Ascending aorta (tissue), 2 donors: ENCODE data around the gene TAS2R1. TPM values are rescaled to one million over a fixed set of nuclear protein-coding genes. Genes with fewer than 3 reads are reported as not detected.

Experiments used
- DNase-seq, 2 donors: peaks; one replicate each; pipeline ENCODE4 v3.0.0-alpha.2; 2019; ENCODE audit warnings: low spot score in 2 of 2
- H3K27ac ChIP-seq, 2 donors: fragments of 200-600 bp; sonication (generic); one replicate each; pipeline ENCODE4 v1.5.1; 2016 to 2017; ENCODE audit warnings: mild to moderate bottlenecking in 1 of 2
- H3K27me3 ChIP-seq: fragments of 200-600 bp; sonication (generic); one replicate; pipeline ENCODE4 v1.5.1; 2017
- H3K36me3 ChIP-seq, 2 donors: fragments of 200-600 bp; sonication (generic); one replicate each; pipeline ENCODE4 v1.5.1; 2016
- H3K4me1 ChIP-seq, 2 donors: fragments of 200-600 bp; sonication (generic); one replicate each; pipeline ENCODE4 v1.5.1; 2016 to 2017; ENCODE audit warnings: mild to moderate bottlenecking in 1 of 2
- H3K4me3 ChIP-seq, 2 donors: fragments of 200-600 bp; sonication (generic); one replicate each; pipeline ENCODE4 v1.5.1; 2016 to 2017; ENCODE audit warnings: mild to moderate bottlenecking in 1 of 2
- H3K9me3 ChIP-seq, 2 donors: fragments of 200-600 bp; sonication (generic); one replicate each; pipeline ENCODE4 v1.5.1; 2016
- intact Hi-C: fragments of 100-400 bp; cut with DNase I; formaldehyde crosslinking; loops from one replicate; pipeline ENCODE4 v1.15.1; 2023
- total RNA-seq: library from RNA; depleted of rRNA; stranded (reverse); fragments of >200 nt; gene quantifications from one replicate; pipeline ENCODE4 v1.1.0, GENCODE V29; 2016
- TF ChIP-seq, protein P1 (sequence below), 3 experiments: fragments of 200-600 bp in 2 of 3; fragments of 450-650 bp in 1 of 3; sonication (generic) in 2 of 3; IDR thresholded peaks; one replicate each; pipeline ENCODE4 v1.5.1; 2016 to 2019; ENCODE audit warnings: antibody characterized with exemption in 3 of 3, mild to moderate bottlenecking in 1 of 3, moderate library complexity in 1 of 3

TAS2R1 gene
- total RNA-seq, 1 donor from 2014 or later = not detected

DNA sequence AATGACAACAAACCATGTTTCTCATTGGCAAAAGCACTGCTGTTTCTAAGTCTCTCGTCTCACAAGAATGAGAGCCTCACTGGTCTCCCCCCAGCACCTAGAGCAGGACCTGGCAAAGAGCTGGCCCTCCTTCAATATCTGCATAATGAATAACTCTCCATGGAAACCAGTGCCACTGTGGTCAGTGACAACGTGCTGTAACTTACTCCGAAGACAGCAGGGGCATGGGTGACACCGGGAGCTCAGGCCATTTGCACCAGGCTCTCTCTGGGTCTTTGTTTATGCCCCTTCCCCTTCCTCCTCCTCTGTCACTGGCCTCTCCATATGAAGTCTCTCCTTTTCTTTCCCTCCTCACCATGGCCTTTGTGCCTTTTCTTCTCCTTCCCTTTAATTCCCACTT, 33.3 kb downstream of the TAS2R1 start:
- TF ChIP-seq, protein P1, sequence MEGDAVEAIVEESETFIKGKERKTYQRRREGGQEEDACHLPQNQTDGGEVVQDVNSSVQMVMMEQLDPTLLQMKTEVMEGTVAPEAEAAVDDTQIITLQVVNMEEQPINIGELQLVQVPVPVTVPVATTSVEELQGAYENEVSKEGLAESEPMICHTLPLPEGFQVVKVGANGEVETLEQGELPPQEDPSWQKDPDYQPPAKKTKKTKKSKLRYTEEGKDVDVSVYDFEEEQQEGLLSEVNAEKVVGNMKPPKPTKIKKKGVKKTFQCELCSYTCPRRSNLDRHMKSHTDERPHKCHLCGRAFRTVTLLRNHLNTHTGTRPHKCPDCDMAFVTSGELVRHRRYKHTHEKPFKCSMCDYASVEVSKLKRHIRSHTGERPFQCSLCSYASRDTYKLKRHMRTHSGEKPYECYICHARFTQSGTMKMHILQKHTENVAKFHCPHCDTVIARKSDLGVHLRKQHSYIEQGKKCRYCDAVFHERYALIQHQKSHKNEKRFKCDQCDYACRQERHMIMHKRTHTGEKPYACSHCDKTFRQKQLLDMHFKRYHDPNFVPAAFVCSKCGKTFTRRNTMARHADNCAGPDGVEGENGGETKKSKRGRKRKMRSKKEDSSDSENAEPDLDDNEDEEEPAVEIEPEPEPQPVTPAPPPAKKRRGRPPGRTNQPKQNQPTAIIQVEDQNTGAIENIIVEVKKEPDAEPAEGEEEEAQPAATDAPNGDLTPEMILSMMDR (IDR thresholded peaks at IDR 0.05) = no peak
- intact Hi-C loops = no loop called here
- DNase-seq = no peak
- Histone ChIP-seq H3K27ac (no peak overlapping the region), H3K9me3 (no peaks in the 10 kb centered on the region), H3K27me3 (no peaks in the 10 kb centered on the region), H3K36me3 (no peaks in the 10 kb centered on the region), H3K4me1 (no peaks in the 10 kb centered on the region), H3K4me3 (no peak overlapping the region)

DNA sequence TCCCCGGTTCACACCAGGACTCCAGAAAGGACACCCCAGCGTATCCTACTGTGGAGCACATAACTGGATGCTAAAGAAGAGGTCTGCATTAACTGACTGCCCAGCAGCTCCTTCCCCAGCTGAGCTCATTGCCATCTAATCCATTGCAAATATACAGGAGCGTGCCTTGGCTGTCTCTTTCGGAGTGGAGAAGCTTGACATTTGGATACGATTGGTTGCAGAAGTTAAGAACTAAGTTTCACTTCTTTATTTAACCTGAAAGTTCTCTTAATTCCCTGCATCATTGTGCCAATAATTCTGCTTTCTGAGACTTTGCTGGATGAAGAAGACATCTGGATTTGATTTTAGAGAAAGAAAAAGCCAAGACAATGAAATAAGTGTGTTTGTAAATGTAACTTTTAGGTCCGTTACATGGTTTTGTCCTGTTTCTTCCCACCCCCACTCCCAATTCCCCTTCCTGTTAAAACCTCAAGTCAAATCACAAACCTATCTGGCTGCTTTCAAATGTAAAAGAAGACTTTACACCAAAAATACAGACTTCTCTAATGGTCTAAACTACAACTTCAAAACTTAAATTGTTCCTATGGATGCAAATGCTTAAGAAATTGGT, 33.9 kb downstream of the TAS2R1 start:
- Histone ChIP-seq H3K27me3 (no peaks in the 10 kb centered on the region), H3K9me3 (no peaks in the 10 kb centered on the region), H3K4me1 (no peaks in the 10 kb centered on the region), H3K27ac (no peak overlapping the region), H3K4me3 (peak overlapping the region in 1 of 2 donors; percentile 28), H3K36me3 (no peaks in the 10 kb centered on the region)
- intact Hi-C loops = no loop called here
- no peak for DNase-seq
- TF ChIP-seq, protein P1 (IDR thresholded peaks at IDR 0.05) = no peak

DNA sequence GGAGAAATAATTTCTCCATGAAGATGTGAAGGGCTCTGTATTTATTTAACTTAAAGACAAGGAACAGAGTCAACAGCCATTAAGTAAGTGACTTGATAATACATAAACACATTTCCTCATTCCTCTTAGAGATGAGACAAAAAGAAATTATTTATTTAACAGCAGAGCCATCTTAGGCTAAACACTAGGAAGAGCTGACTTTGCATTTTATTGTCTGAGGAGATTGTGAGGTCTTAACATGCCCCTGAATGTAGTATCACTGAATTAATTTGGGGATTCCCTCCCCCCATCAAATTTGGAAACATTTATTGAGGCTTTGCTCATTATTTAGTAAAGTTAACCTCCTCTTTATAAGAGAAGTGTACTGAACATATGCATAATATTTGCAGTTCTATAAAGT, 35.2 kb downstream of the TAS2R1 start:
- H3K4me3 ChIP-seq = no peak overlapping the region
- TF ChIP-seq, protein P1 (IDR thresholded peaks at IDR 0.05) = no peak
- H3K9me3 ChIP-seq = no peaks in the 10 kb centered on the region
- intact Hi-C loops = no loop called here
- H3K27me3 ChIP-seq = no peaks in the 10 kb centered on the region
- DNase-seq = no peak
- no peak overlapping the region for H3K27ac ChIP-seq
- H3K36me3 ChIP-seq = no peaks in the 10 kb centered on the region
- no peaks in the 10 kb centered on the region for H3K4me1 ChIP-seq

DNA sequence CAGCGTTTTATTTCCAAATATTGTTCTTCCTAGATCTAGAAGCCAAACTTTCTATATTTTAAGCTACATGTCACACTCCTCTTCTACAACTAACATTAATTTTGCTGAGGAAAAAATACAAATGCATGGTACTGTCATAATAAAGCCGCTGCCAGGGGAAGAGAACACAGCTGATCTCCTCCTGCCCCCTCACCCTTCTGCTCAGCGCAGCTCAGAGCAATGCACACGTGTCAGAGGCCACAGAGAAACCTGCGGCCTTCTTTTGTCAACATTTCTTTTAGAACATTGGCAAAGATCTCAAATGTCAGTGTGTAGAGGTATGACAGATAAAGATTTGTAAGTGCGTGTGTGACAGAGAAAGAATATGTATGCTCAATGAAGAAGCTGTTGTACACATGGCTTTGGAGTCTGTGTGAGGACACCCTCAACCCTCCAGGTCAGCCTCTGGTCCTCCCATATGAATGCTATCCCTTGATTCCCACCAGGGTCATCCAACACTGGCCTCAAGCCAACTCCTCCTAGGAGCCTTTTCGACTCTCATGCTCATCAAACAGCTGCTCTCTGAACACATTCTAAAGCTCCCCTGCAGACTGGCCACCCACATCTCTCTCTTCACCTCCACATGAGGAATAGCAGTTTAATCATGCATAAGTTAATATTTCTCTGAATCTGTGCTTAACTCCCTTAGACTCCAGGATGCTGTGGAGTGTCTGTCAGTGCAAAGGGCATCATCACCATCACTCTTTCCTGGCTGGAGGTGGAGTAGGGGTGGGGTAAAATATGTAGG, 40.9 kb downstream of the TAS2R1 start:
- H3K4me1 ChIP-seq = no peaks in the 10 kb centered on the region
- no peaks in the 10 kb centered on the region for H3K36me3 ChIP-seq
- H3K9me3 ChIP-seq = no peaks in the 10 kb centered on the region
- no peaks in the 10 kb centered on the region for H3K27me3 ChIP-seq
- DNase-seq = no peak
- no peak overlapping the region for H3K27ac ChIP-seq
- TF ChIP-seq, protein P1 (IDR thresholded peaks at IDR 0.05) = no peak
- intact Hi-C loops = no loop called here
- no peak overlapping the region for H3K4me3 ChIP-seq

- no peaks in the 10 kb centered on the region for H3K36me3 ChIP-seq
- H3K9me3 ChIP-seq = no peaks in the 10 kb centered on the region
- H3K27ac ChIP-seq = no peak overlapping the region
- no peaks in the 10 kb centered on the region for H3K27me3 ChIP-seq
- intact Hi-C loops = no loop called here
- TF ChIP-seq, protein P1 (IDR thresholded peaks at IDR 0.05) = no peak
- DNase-seq = no peak
- H3K4me1 ChIP-seq = no peaks in the 10 kb centered on the region
- no peak overlapping the region for H3K4me3 ChIP-seq
Observed at GRCh38 chr5:9588254-9588653, 41.9 kb downstream of the TAS2R1 start.
